Bronchial epithelial cell (primary cell): ENCODE results near the gene WNK2. TPM values are rescaled to one million over a fixed set of nuclear protein-coding genes. Genes with fewer than 3 reads are reported as not detected.

Source experiments
- DNase-seq: peaks from one replicate; pipeline ENCODE4 v3.0.0-alpha.2; 2010; ENCODE audit warnings: low read depth
- FAIRE-seq: peaks from 2 replicates; lab custom pipeline; 2011; peaks lifted over from hg19 to GRCh38; lab: Jason Lieb, UNC
- H3K27me3 ChIP-seq: 2 replicates; pipeline ENCODE4 v1.5.1; 2011; ENCODE audit warnings: low read length; ENCODE audit not compliant: control insufficient read depth, insufficient read depth
- H3K36me3 ChIP-seq: 2 replicates; pipeline ENCODE4 v1.5.1; 2011; ENCODE audit warnings: low read length; ENCODE audit not compliant: control insufficient read depth, insufficient read depth
- H3K4me3 ChIP-seq: 2 replicates; pipeline ENCODE4 v1.5.1; 2011; ENCODE audit warnings: mild to moderate bottlenecking, low read depth, low read length, control low read depth
- CTCF ChIP-seq: IDR thresholded peaks from 2 replicates; pipeline ENCODE4 v1.5.1; 2011; ENCODE audit warnings: mild to moderate bottlenecking, moderate library complexity, low read length, control low read depth, inconsistent platforms; ENCODE audit not compliant: insufficient read depth, severe bottlenecking
- total RNA-seq: library from RNA; depleted of rRNA; stranded (reverse); fragments of >200 nt; gene quantifications from 2 replicates; pipeline ENCODE4 v1.2.1, GENCODE V29; 2014

The WNK2 gene
- total RNA-seq, 1 donor from 2014 or later = under 0.01 TPM

- no peak for FAIRE-seq
- no peak for DNase-seq
- no peak for TF ChIP-seq CTCF
- H3K36me3 ChIP-seq = no peaks in the 10 kb centered on the region
- no peak overlapping the region for H3K4me3 ChIP-seq
- H3K27me3 ChIP-seq = peaks cover 33% of the 10 kb centered on the region
Observed at GRCh38 chr9:93189369-93190132, 5.6 kb downstream of the WNK2 start.

GRCh38 chr9:93190133-93190525 is 6.2 kb downstream of the WNK2 start:
- Histone ChIP-seq H3K27me3 (peaks cover 33% of the 10 kb centered on the region), H3K4me3 (no peak overlapping the region), H3K36me3 (no peaks in the 10 kb centered on the region)
- TF ChIP-seq CTCF = no peak
- no peak for DNase-seq
- no peak for FAIRE-seq

- Histone ChIP-seq H3K4me3 (no peak overlapping the region), H3K27me3 (peaks cover 27% of the 10 kb centered on the region), H3K36me3 (no peaks in the 10 kb centered on the region)
- no peak for FAIRE-seq
- DNase-seq = no peak
- no peak for TF ChIP-seq CTCF
Observed at GRCh38 chr9:93190656-93191353, 6.9 kb downstream of the WNK2 start.

GRCh38 chr9:93191354-93191660 is 7.4 kb downstream of the WNK2 start:
- Histone ChIP-seq H3K4me3 (no peak overlapping the region), H3K27me3 (peaks cover 23% of the 10 kb centered on the region), H3K36me3 (no peaks in the 10 kb centered on the region)
- no peak for TF ChIP-seq CTCF
- FAIRE-seq (no peak), DNase-seq (no peak)

- Histone ChIP-seq H3K4me3 (no peak overlapping the region), H3K36me3 (no peaks in the 10 kb centered on the region), H3K27me3 (peaks cover 12% of the 10 kb centered on the region)
- no peak for TF ChIP-seq CTCF
- FAIRE-seq = no peak
- DNase-seq = no peak
Observed at GRCh38 chr9:93192721-93193387, 8.9 kb downstream of the WNK2 start.
